Body of pancreas (tissue), 4 donors: Measurements from ENCODE around the gene PIP4K2C. TPM values are rescaled to one million over a fixed set of nuclear protein-coding genes. Genes with fewer than 3 reads are reported as not detected.

Source experiments
- ATAC-seq: fragments of 150-250 bp; one replicate; pipeline ENCODE4 v1.9.1; 2016
- DNase-seq, 4 donors: peaks; one replicate each; pipeline ENCODE4 v3.0.0-alpha.2; 2019
- H3K27ac ChIP-seq, 4 donors: fragments of 200-600 bp; sonication (generic); 1 replicate in 3 of 4; 2 replicates in 1 of 4; pipeline versions ENCODE4 v1.5.1 to v1.6.1; 2016 to 2019; ENCODE audit warnings: mild to moderate bottlenecking in 1 of 4, mixed read lengths in 1 of 4, moderate library complexity in 1 of 4
- H3K27me3 ChIP-seq, 2 donors: fragments of 200-600 bp; sonication (generic); one replicate each; pipeline ENCODE4 v1.6.0; 2016; ENCODE audit warnings: mild to moderate bottlenecking in 1 of 2
- H3K36me3 ChIP-seq, 2 donors: fragments of 200-600 bp; sonication (generic); replicated peaks in 1 of 2; 2 replicates each; pipeline ENCODE4 v1.5.1; 2016; ENCODE audit warnings: low read depth in 2 of 2; ENCODE audit not compliant: insufficient read depth in 1 of 2
- H3K4me1 ChIP-seq: fragments of 200-600 bp; sonication (generic); one replicate; pipeline ENCODE4 v1.6.0; 2016
- H3K4me3 ChIP-seq, 2 donors: fragments of 200-600 bp; sonication (generic); 1 replicate in 1 of 2; 2 replicates in 1 of 2; pipeline ENCODE4 v1.5.1; 2016 to 2019
- H3K9me3 ChIP-seq, 3 donors: fragments of 200-600 bp; sonication (generic); 1 replicate in 2 of 3; 2 replicates in 1 of 3; pipeline ENCODE4 v1.5.1; 2016
- CTCF ChIP-seq, 7 experiments: fragments of 450-650 bp in 4 of 7; fragments of 200-600 bp in 3 of 7; sonication (generic) in 3 of 7; IDR thresholded peaks; one replicate each; pipeline ENCODE4 v1.5.1; 2016 to 2019; ENCODE audit warnings: antibody characterized with exemption in 7 of 7
- POLR2A ChIP-seq, 3 donors: fragments of 450-650 bp; IDR thresholded peaks; one replicate each; pipeline ENCODE4 v1.6.1; 2016; ENCODE audit warnings: antibody characterized with exemption in 3 of 3, mild to moderate bottlenecking in 2 of 3
- WGBS, 2 donors: methylation state at CpG; one replicate each; pipeline ENCODE4 v1.1.5; 2017; 5-methylcytosine and 5-hydroxymethylcytosine counted together
- intact Hi-C: fragments of 100-400 bp; cut with DNase I; formaldehyde crosslinking; loops from one replicate; pipeline ENCODE4 v1.15.1; 2023
- total RNA-seq, 2 donors: library from RNA; depleted of rRNA; stranded (reverse); fragments of >200 nt; gene quantifications; one replicate each; pipeline ENCODE4 v1.1.0, GENCODE V29; 2016

PIP4K2C gene
- total RNA-seq, 2 donors from 2014 or later, result 12.2 to 48.0 TPM

GRCh38 chr12:57623811-57624390 lies 32.9 kb downstream of the PIP4K2C start:
- Histone ChIP-seq H3K27ac (no peak overlapping the region), H3K4me3 (no peak overlapping the region), H3K27me3 (peaks cover 0 to 33% of the 10 kb centered on the region in 2 donors), H3K36me3 (no peaks in the 10 kb centered on the region), H3K4me1 (peaks cover 28% of the 10 kb centered on the region), H3K9me3 (no peaks in the 10 kb centered on the region)
- ATAC-seq, result no peak
- intact Hi-C loops, result loop anchor here (2.0 kb wide), 1 partner anchor 43 kb away; no protein-coding TSS in a partner anchor
- 58 to 59% methylated on average over 5 of the region's 5 CpGs for WGBS, 2 donors
- no peak for TF ChIP-seq CTCF (IDR thresholded peaks at IDR 0.05)
- no peak for DNase-seq

GRCh38 chr12:57624441-57625220 lies 33.6 kb downstream of the PIP4K2C start:
- DNase-seq (no peak), ATAC-seq (no peak)
- Histone ChIP-seq H3K4me3 (no peak overlapping the region), H3K36me3 (no peaks in the 10 kb centered on the region), H3K27me3 (peaks cover 0 to 29% of the 10 kb centered on the region in 2 donors), H3K27ac (no peak overlapping the region), H3K9me3 (no peaks in the 10 kb centered on the region), H3K4me1 (peaks cover 24% of the 10 kb centered on the region)
- WGBS, 2 donors, result 67 to 74% methylated on average over 7 to 8 of the region's 8 CpGs
- TF ChIP-seq POLR2A (IDR thresholded peaks at IDR 0.05) (no peak), CTCF (IDR thresholded peaks at IDR 0.05) (no peak)
- intact Hi-C loops, result no loop called here

- TF ChIP-seq POLR2A (IDR thresholded peaks at IDR 0.05), result no peak
- TF ChIP-seq CTCF (IDR thresholded peaks at IDR 0.05), result no peak
- no peak for ATAC-seq
- Histone ChIP-seq H3K9me3 (no peaks in the 10 kb centered on the region), H3K27ac (no peak overlapping the region), H3K4me3 (no peak overlapping the region), H3K27me3 (peaks cover 0 to 28% of the 10 kb centered on the region in 2 donors), H3K4me1 (peaks cover 21% of the 10 kb centered on the region), H3K36me3 (no peaks in the 10 kb centered on the region)
- 54 to 61% methylated on average over 11 to 12 of the region's 12 CpGs for WGBS, 2 donors
- intact Hi-C loops, result no loop called here
- no peak for DNase-seq
Observed at GRCh38 chr12:57625261-57626032, 34.5 kb downstream of the PIP4K2C start.

GRCh38 chr12:57626111-57626920 lies 35.3 kb downstream of the PIP4K2C start:
- no peaks in the 10 kb centered on the region for H3K36me3 ChIP-seq
- TF ChIP-seq CTCF (IDR thresholded peaks at IDR 0.05), result no peak
- TF ChIP-seq POLR2A (IDR thresholded peaks at IDR 0.05), result no peak
- peaks cover 14% of the 10 kb centered on the region for H3K4me1 ChIP-seq
- WGBS, 2 donors, result 27 to 35% methylated on average over 3 to 13 of the region's 13 CpGs
- H3K9me3 ChIP-seq, result no peaks in the 10 kb centered on the region
- intact Hi-C loops, result no loop called here
- peaks cover 0 to 20% of the 10 kb centered on the region in 2 donors for H3K27me3 ChIP-seq
- ATAC-seq (no peak), DNase-seq (no peak)
- H3K4me3 ChIP-seq, result no peak overlapping the region
- H3K27ac ChIP-seq, result no peak overlapping the region
